HepG2 (cell line): ENCODE data around the gene INTS4. TPM values are rescaled to one million over a fixed set of nuclear protein-coding genes. Genes with fewer than 3 reads are reported as not detected.

Source experiments
- ASH2L ChIP-seq: fragments of 300-600, 200-600 bp; sonication (generic); IDR thresholded peaks from 2 replicates; pipeline ENCODE4 v1.7.0; 2017; ENCODE audit warnings: low read depth, mild to moderate bottlenecking, moderate library complexity, mixed read lengths, low read length; ENCODE audit not compliant: insufficient read length
- ATRX ChIP-seq: sonication (generic); formaldehyde crosslinking; IDR thresholded peaks from 2 replicates; pipeline ENCODE4 v1.4.0; 2020; ENCODE audit warnings: missing genetic modification reagents, borderline replicate concordance
- ETS1 ChIP-seq: sonication (generic); formaldehyde crosslinking; IDR thresholded peaks from 2 replicates; pipeline ENCODE4 v1.4.0; 2020; ENCODE audit warnings: missing genetic modification reagents
- GLMP ChIP-seq: sonication (generic); formaldehyde crosslinking; IDR thresholded peaks from 2 replicates; pipeline ENCODE4 v1.9.0; 2021; ENCODE audit warnings: missing genetic modification reagents, mild to moderate bottlenecking, borderline replicate concordance
- KMT2A ChIP-seq: sonication (generic); formaldehyde crosslinking; IDR thresholded peaks from 2 replicates; pipeline ENCODE4 v1.4.0; 2020; ENCODE audit warnings: missing genetic modification reagents
- LCORL ChIP-seq, 2 experiments: fragments of 450-650 bp in 1 of 2; sonication (generic) in 1 of 2; formaldehyde crosslinking in 1 of 2; IDR thresholded peaks; 2 replicates each; pipeline versions ENCODE4 v1.5.0 to v1.6.1; 2017 to 2020; ENCODE audit warnings: antibody characterized with exemption in 1 of 2, missing genetic modification reagents in 1 of 2
- MIXL1 ChIP-seq: IDR thresholded peaks from 2 replicates; pipeline ENCODE4 v1.6.1; 2016
- NR0B2 ChIP-seq: sonication (generic); formaldehyde crosslinking; IDR thresholded peaks from 2 replicates; pipeline ENCODE4 v1.4.0; 2020; ENCODE audit warnings: mild to moderate bottlenecking, missing genetic modification reagents
- NR2F2 ChIP-seq: IDR thresholded peaks from 2 replicates; pipeline ENCODE4 v1.6.1; 2012; ENCODE audit warnings: low read depth, inconsistent platforms, borderline replicate concordance
- RORA ChIP-seq: sonication (generic); formaldehyde crosslinking; IDR thresholded peaks from 2 replicates; pipeline ENCODE4 v1.5.0; 2020; ENCODE audit warnings: mild to moderate bottlenecking, missing genetic modification reagents, moderate library complexity
- SAFB2 ChIP-seq: sonication (generic); formaldehyde crosslinking; IDR thresholded peaks from 2 replicates; pipeline ENCODE4 v1.5.1; 2020; ENCODE audit warnings: missing genetic modification reagents, low read depth, mild to moderate bottlenecking, borderline replicate concordance
- SIN3B ChIP-seq: fragments of 150-350 bp; IDR thresholded peaks from 2 replicates; pipeline ENCODE4 v1.6.1; 2014; ENCODE audit warnings: low read length
- ZNF12 ChIP-seq: sonication (generic); formaldehyde crosslinking; IDR thresholded peaks from 2 replicates; pipeline ENCODE4 v1.5.0; 2020; ENCODE audit warnings: missing genetic modification reagents
- ZNF282 ChIP-seq: fragments of 450-650 bp; IDR thresholded peaks from 2 replicates; pipeline ENCODE4 v1.6.1; 2018; ENCODE audit not compliant: partially characterized antibody
- ZNF333 ChIP-seq: sonication (generic); formaldehyde crosslinking; IDR thresholded peaks from 2 replicates; pipeline ENCODE4 v1.4.0; 2020; ENCODE audit warnings: mild to moderate bottlenecking, missing genetic modification reagents, borderline replicate concordance
- ZNF615 ChIP-seq: sonication (generic); formaldehyde crosslinking; IDR thresholded peaks from 2 replicates; pipeline ENCODE4 v1.5.0; 2020; ENCODE audit warnings: mild to moderate bottlenecking, missing genetic modification reagents, borderline replicate concordance
- ZNF646 ChIP-seq: sonication (generic); formaldehyde crosslinking; IDR thresholded peaks from 2 replicates; pipeline ENCODE4 v1.9.0; 2021; ENCODE audit warnings: mild to moderate bottlenecking, missing genetic modification reagents
- ZNF772 ChIP-seq: sonication (generic); formaldehyde crosslinking; IDR thresholded peaks from 2 replicates; pipeline ENCODE4 v1.5.0; 2020; ENCODE audit warnings: mild to moderate bottlenecking, missing genetic modification reagents
- polyA plus RNA-seq, 8 experiments: library from polyadenylated mRNA; depleted of rRNA in 3 of 8; stranded (reverse) in 7 of 8; unstranded in 1 of 8; fragments of >200 nt; fragmentation: Illumina TruSeq in 4 of 8; extraction: Trizol in 4 of 8; gene quantifications; 2 replicates each; pipeline versions ENCODE4 v1.2.1 to v1.2.3, GENCODE V29; 2011 to 2016; ENCODE audit warnings: low read depth in 4 of 8, missing spikeins in 1 of 8, mixed read lengths in 1 of 8; ENCODE audit not compliant: insufficient read depth in 1 of 8
- total RNA-seq, 5 experiments: library from RNA; depleted of rRNA; stranded (reverse); fragments of >200 nt; fragmentation: Illumina TruSeq; extraction: Trizol; gene quantifications; 2 replicates each; pipeline ENCODE4 v1.2.3, GENCODE V29; 2016; ENCODE audit warnings: low read depth in 1 of 5

INTS4 gene
- total and polyA plus RNA-seq, 2 of the 13 experiments (the other 11 are each of a cell fraction or from before 2014, with no cell fraction given), result 37.3 to 44.8 TPM

GRCh38 chr11:78022397-78023396 is 28.2 kb upstream of the INTS4 start, which contains the start of gene KCTD14 (continued):
- TF ChIP-seq ETS1 (CRISPR knock-in tag) (no peak), NR2F2 (no peak), MIXL1 (CRISPR knock-in tag) (no peak), SAFB2 (peak; percentile 57; the same call in 1 of the 2 replicates), ATRX (CRISPR knock-in tag) (peak; percentile 31; the same call in 1 of the 2 replicates), ZNF646 (CRISPR knock-in tag) (no peak), GLMP (CRISPR knock-in tag) (no peak), ZNF12 (CRISPR knock-in tag) (no peak), ZNF282 (no peak), ASH2L (no peak), SIN3B (no peak), ZNF615 (no peak), KMT2A (peak; percentile 60), ZNF772 (CRISPR knock-in tag) (peak; percentile 69; the same call in 1 of the 2 replicates), NR0B2 (no peak), RORA (no peak), ZNF333 (CRISPR knock-in tag) (no peak), LCORL (IDR thresholded peaks at IDR 0.05) (no peak), LCORL (CRISPR knock-in tag; IDR thresholded peaks at IDR 0.05) (peak; percentile 15; the same call in 1 of the 2 replicates)
